Calu3 (cell line): Measurements from ENCODE around the gene TNFRSF19. TPM values are rescaled to one million over a fixed set of nuclear protein-coding genes. Genes with fewer than 3 reads are reported as not detected.

Experiments used
- BruUV-seq: library from RNA; stranded (reverse); fragments of 400-500 nt; replicated peaks from 2 replicates; lab custom pipeline; 2021; lab: Mats Ljungman, UMichigan
- CTCF ChIA-PET: fragments of 300-600 bp; sonication (Branson Sonifier 250); formaldehyde crosslinking; loops from one replicate; lab custom pipeline; 2022; ENCODE audit warnings: antibody characterized with exemption; lab: Charles Lee
- DNase-seq: peaks from one replicate; pipeline ENCODE4 v3.0.0; 2022
- H3K27ac Mint-ChIP-seq: one replicate; pipeline ENCODE4 v1.8.0; 2022; ENCODE audit warnings: mixed read lengths; ENCODE audit not compliant: unreplicated experiment
- H3K27me3 Mint-ChIP-seq: one replicate; pipeline ENCODE4 v1.8.0; 2022; ENCODE audit warnings: mixed read lengths; ENCODE audit not compliant: unreplicated experiment
- H3K36me3 Mint-ChIP-seq: one replicate; pipeline ENCODE4 v1.8.0; 2022; ENCODE audit warnings: mild to moderate bottlenecking, moderate library complexity, mixed read lengths; ENCODE audit not compliant: insufficient read depth, unreplicated experiment
- H3K4me1 Mint-ChIP-seq: one replicate; pipeline ENCODE4 v1.8.0; 2022; ENCODE audit warnings: mild to moderate bottlenecking, low read depth, mixed read lengths; ENCODE audit not compliant: unreplicated experiment
- H3K4me3 Mint-ChIP-seq: one replicate; pipeline ENCODE4 v1.8.0; 2022; ENCODE audit warnings: mild to moderate bottlenecking, low read depth, moderate library complexity, mixed read lengths; ENCODE audit not compliant: unreplicated experiment
- H3K9me3 Mint-ChIP-seq: one replicate; pipeline ENCODE4 v1.8.0; 2022; ENCODE audit warnings: low read depth, mixed read lengths; ENCODE audit not compliant: unreplicated experiment
- intact Hi-C: fragments of 100-400 bp; cut with micrococcal nuclease; formaldehyde crosslinking; loops from one replicate; pipeline ENCODE4 v1.10.0; 2022; ENCODE audit not compliant: unreplicated experiment
- total RNA-seq: library from RNA; stranded (reverse); gene quantifications from 2 replicates; pipeline ENCODE4 v1.2.3, GENCODE V29; 2022
- TF ChIP-seq, protein P1 (sequence below): fragments of 200-600 bp; IDR thresholded peaks from one replicate; pipeline ENCODE4 v1.8.0; 2022; ENCODE audit warnings: antibody characterized with exemption; ENCODE audit not compliant: unreplicated experiment

The TNFRSF19 gene
- total RNA-seq, 1 experiment from 2014 or later = 38.3 TPM

- Mint-ChIP-seq H3K36me3 (peaks cover 14% of the 10 kb centered on the region), H3K4me1 (peaks cover 24% of the 10 kb centered on the region), H3K27ac (no peak overlapping the region), H3K9me3 (no peaks in the 10 kb centered on the region), H3K27me3 (no peaks in the 10 kb centered on the region), H3K4me3 (no peak overlapping the region)
- DNase-seq = no peak
- CTCF ChIA-PET = no interaction called here
- intact Hi-C loops = loop anchor here (5.0 kb wide), 2 partner anchors 34 to 41 kb away; no protein-coding TSS in a partner anchor
- TF ChIP-seq, protein P1, sequence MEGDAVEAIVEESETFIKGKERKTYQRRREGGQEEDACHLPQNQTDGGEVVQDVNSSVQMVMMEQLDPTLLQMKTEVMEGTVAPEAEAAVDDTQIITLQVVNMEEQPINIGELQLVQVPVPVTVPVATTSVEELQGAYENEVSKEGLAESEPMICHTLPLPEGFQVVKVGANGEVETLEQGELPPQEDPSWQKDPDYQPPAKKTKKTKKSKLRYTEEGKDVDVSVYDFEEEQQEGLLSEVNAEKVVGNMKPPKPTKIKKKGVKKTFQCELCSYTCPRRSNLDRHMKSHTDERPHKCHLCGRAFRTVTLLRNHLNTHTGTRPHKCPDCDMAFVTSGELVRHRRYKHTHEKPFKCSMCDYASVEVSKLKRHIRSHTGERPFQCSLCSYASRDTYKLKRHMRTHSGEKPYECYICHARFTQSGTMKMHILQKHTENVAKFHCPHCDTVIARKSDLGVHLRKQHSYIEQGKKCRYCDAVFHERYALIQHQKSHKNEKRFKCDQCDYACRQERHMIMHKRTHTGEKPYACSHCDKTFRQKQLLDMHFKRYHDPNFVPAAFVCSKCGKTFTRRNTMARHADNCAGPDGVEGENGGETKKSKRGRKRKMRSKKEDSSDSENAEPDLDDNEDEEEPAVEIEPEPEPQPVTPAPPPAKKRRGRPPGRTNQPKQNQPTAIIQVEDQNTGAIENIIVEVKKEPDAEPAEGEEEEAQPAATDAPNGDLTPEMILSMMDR = no peak
- BruUV-seq = no TSS peak
Measured at GRCh38 chr13:23622985-23623384, 52.8 kb downstream of the TNFRSF19 start.

DNA sequence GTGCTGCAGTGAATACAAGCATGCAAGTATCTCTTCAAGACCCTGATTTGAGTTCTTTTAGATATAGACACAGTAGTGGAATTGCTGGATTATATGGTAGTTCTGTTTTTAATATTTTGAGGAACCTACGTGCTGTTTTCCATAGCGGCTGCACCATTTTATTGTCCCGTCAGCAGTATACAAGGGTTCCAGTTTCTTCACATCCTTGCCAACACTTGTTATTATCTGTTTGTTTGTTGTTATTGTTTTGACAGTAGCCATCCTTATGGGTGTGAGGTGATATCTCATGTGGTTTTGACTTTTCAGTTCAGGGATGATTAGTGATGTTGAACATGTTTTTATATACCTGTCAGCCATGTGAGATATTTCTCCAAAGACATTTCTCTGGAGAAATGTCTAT is 53.2 kb downstream of the TNFRSF19 start:
- H3K4me1 Mint-ChIP-seq = peaks cover 20% of the 10 kb centered on the region
- H3K27ac Mint-ChIP-seq = no peak overlapping the region
- H3K9me3 Mint-ChIP-seq = no peaks in the 10 kb centered on the region
- no peak overlapping the region for H3K4me3 Mint-ChIP-seq
- intact Hi-C loops = loop anchor here (5.0 kb wide), 2 partner anchors 34 to 41 kb away; no protein-coding TSS in a partner anchor
- no peak for DNase-seq
- H3K27me3 Mint-ChIP-seq = no peaks in the 10 kb centered on the region
- CTCF ChIA-PET = no interaction called here
- BruUV-seq = no TSS peak
- peaks cover 11% of the 10 kb centered on the region for H3K36me3 Mint-ChIP-seq
- TF ChIP-seq, protein P1 = no peak

DNA sequence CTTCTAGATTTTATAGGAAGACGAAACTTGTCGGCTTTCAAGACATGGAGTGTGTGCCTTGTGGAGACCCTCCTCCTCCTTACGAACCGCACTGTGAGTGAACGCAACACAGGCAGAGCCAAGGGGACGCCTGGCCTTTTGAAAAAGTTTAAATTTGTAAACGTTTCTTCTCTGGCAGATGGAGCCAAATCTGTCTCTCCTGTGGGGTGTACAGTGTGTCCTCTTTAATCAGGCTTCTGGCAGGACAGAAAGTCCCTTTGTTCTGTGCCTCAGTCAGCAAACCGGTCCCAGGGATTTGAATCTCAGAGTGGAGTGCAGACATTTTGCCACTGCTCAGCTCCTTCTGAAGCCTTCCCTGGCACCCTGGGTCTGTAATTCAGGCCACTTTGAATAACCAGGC is 56.5 kb downstream of the TNFRSF19 start:
- no peak for DNase-seq
- H3K27me3 Mint-ChIP-seq = no peaks in the 10 kb centered on the region
- TF ChIP-seq, protein P1 = no peak
- no peak overlapping the region for H3K27ac Mint-ChIP-seq
- no peaks in the 10 kb centered on the region for H3K4me1 Mint-ChIP-seq
- no peaks in the 10 kb centered on the region for H3K9me3 Mint-ChIP-seq
- no TSS peak for BruUV-seq
- CTCF ChIA-PET = no interaction called here
- H3K4me3 Mint-ChIP-seq = no peak overlapping the region
- peaks cover 11% of the 10 kb centered on the region for H3K36me3 Mint-ChIP-seq
- intact Hi-C loops = no loop called here

DNA sequence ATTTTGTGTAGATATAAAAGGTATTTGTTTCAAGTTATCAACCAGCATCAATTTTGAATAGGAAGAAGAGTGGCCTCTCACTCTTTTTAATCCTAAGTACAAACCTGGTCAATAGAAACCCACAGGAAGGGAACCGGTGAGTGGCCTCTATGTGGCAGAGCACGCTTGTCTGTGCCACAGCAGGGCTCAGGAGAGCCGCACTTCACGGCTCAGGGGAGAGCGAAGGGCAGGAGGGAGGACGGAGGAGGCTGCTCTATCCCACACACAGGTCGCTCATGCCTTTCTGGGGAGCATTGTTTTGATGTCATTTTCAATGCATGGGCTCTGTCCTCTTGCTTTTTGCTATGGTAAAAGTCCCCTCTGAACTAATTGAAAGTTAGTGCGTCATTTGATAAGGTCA is 57.2 kb downstream of the TNFRSF19 start:
- Mint-ChIP-seq H3K27ac (no peak overlapping the region), H3K9me3 (no peaks in the 10 kb centered on the region), H3K36me3 (peaks cover 11% of the 10 kb centered on the region), H3K4me1 (no peaks in the 10 kb centered on the region), H3K27me3 (no peaks in the 10 kb centered on the region), H3K4me3 (no peak overlapping the region)
- CTCF ChIA-PET = no interaction called here
- BruUV-seq = no TSS peak
- intact Hi-C loops = no loop called here
- DNase-seq = no peak
- TF ChIP-seq, protein P1 = no peak
